Ishikawa (cell line): ENCODE data around the gene DLST.

Source experiments
- CEBPB ChIP-seq: IDR thresholded peaks from 2 replicates; pipeline ENCODE4 v1.6.1; 2012
- CREB1 ChIP-seq: IDR thresholded peaks from 2 replicates; pipeline ENCODE4 v1.6.1; 2012; ENCODE audit warnings: low read depth
- EGR1 ChIP-seq: IDR thresholded peaks from 2 replicates; pipeline ENCODE4 v1.6.1; 2012
- EP300 ChIP-seq: IDR thresholded peaks from 2 replicates; pipeline ENCODE4 v1.6.1; 2012; ENCODE audit warnings: borderline replicate concordance
- FOXM1 ChIP-seq: IDR thresholded peaks from 2 replicates; pipeline ENCODE4 v1.6.1; 2012; ENCODE audit warnings: low read depth, borderline replicate concordance
- NFIC ChIP-seq: IDR thresholded peaks from 2 replicates; pipeline ENCODE4 v1.6.1; 2012
- RAD21 ChIP-seq: IDR thresholded peaks from 2 replicates; pipeline ENCODE4 v1.6.1; 2012; ENCODE audit warnings: low read depth
- TAF1 ChIP-seq: IDR thresholded peaks from 2 replicates; pipeline ENCODE4 v1.6.1; 2012; ENCODE audit warnings: low read depth, mild to moderate bottlenecking
- TCF12 ChIP-seq: IDR thresholded peaks from 2 replicates; pipeline ENCODE4 v1.6.1; 2012; ENCODE audit warnings: low read depth
- YY1 ChIP-seq: IDR thresholded peaks from 2 replicates; pipeline ENCODE4 v1.6.1; 2012; ENCODE audit warnings: low read depth
- TF ChIP-seq, protein P1 (sequence below): IDR thresholded peaks from 2 replicates; pipeline ENCODE4 v1.6.1; 2012
- TF ChIP-seq, protein P2 (sequence below): IDR thresholded peaks from 2 replicates; pipeline ENCODE4 v1.6.1; 2012
- TF ChIP-seq, protein P3 (sequence below): IDR thresholded peaks from 2 replicates; pipeline ENCODE4 v1.6.1; 2012; ENCODE audit warnings: low read depth, mild to moderate bottlenecking

DNA sequence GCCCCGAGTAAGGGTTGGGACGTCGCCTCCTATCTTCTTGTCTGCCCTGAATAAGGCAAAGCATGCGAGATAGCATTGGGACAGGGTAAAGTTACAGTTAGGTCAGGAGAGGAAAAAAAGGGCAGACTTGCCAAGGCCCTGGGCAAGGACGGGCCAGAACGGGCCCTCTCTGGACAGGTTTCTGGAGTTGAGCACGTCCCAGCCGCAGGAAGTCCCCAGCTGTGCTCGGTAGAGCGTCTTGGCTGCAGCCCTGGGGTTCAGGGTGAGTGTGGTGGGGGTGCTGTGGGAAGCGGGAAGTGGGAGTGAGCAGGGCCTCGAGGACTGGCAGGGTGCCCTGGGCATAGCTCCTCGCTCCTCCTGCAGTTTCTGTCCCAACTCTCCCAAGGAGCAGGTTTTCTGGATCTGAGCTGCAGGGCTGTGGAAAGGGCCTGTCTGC lies 35.9 kb downstream of the DLST start:
- TF ChIP-seq RAD21 (0 out of 2 replicates have a peak, but pooled peaks have one; percentile 12), FOXM1 (peak; percentile 57; the same call in 1 of the 2 replicates), YY1 (no peak), EP300 (peak; percentile 89), CREB1 (no peak), TAF1 (no peak), CEBPB (no peak), NFIC (peak; percentile 88), TCF12 (peak; percentile 88), EGR1 (no peak)
- TF ChIP-seq, protein P1, sequence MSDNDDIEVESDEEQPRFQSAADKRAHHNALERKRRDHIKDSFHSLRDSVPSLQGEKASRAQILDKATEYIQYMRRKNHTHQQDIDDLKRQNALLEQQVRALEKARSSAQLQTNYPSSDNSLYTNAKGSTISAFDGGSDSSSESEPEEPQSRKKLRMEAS: peak; percentile 53
- TF ChIP-seq, protein P2, sequence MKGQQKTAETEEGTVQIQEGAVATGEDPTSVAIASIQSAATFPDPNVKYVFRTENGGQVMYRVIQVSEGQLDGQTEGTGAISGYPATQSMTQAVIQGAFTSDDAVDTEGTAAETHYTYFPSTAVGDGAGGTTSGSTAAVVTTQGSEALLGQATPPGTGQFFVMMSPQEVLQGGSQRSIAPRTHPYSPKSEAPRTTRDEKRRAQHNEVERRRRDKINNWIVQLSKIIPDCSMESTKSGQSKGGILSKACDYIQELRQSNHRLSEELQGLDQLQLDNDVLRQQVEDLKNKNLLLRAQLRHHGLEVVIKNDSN: no peak
- TF ChIP-seq, protein P3, sequence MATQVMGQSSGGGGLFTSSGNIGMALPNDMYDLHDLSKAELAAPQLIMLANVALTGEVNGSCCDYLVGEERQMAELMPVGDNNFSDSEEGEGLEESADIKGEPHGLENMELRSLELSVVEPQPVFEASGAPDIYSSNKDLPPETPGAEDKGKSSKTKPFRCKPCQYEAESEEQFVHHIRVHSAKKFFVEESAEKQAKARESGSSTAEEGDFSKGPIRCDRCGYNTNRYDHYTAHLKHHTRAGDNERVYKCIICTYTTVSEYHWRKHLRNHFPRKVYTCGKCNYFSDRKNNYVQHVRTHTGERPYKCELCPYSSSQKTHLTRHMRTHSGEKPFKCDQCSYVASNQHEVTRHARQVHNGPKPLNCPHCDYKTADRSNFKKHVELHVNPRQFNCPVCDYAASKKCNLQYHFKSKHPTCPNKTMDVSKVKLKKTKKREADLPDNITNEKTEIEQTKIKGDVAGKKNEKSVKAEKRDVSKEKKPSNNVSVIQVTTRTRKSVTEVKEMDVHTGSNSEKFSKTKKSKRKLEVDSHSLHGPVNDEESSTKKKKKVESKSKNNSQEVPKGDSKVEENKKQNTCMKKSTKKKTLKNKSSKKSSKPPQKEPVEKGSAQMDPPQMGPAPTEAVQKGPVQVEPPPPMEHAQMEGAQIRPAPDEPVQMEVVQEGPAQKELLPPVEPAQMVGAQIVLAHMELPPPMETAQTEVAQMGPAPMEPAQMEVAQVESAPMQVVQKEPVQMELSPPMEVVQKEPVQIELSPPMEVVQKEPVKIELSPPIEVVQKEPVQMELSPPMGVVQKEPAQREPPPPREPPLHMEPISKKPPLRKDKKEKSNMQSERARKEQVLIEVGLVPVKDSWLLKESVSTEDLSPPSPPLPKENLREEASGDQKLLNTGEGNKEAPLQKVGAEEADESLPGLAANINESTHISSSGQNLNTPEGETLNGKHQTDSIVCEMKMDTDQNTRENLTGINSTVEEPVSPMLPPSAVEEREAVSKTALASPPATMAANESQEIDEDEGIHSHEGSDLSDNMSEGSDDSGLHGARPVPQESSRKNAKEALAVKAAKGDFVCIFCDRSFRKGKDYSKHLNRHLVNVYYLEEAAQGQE: no peak
